Smooth muscle cell (in vitro differentiated cells): ENCODE measurements around the gene KRTAP10-1. TPM values are rescaled to one million over a fixed set of nuclear protein-coding genes. Genes with fewer than 3 reads are reported as not detected.
"Not testable (repeated sequence)": the region's sequence is repeated elsewhere in the genome, so short reads cannot be mapped to it uniquely, and the experiment has no call there.

Source experiments
- DNase-seq: peaks from one replicate; lab custom pipeline; 2025; ENCODE audit not compliant: unreplicated experiment; lab: John Stamatoyannopoulos, UW
- H2AFZ ChIP-seq: fragments of 200-600 bp; sonication (generic); 2 replicates; pipeline ENCODE4 v1.6.0; 2016; ENCODE audit warnings: antibody characterized with exemption, low read depth, mild to moderate bottlenecking
- H3F3A ChIP-seq: fragments of 200-600 bp; sonication (generic); 2 replicates; pipeline ENCODE4 v1.6.0; 2017; ENCODE audit warnings: antibody characterized with exemption, low read depth
- H3K27ac ChIP-seq: fragments of 200-600 bp; sonication (generic); 2 replicates; pipeline ENCODE4 v1.5.1; 2016; ENCODE audit warnings: low read depth, mild to moderate bottlenecking
- H3K27me3 ChIP-seq: fragments of 200-600 bp; sonication (generic); 2 replicates; pipeline ENCODE4 v1.6.1; 2016; ENCODE audit warnings: low read depth, mild to moderate bottlenecking
- H3K36me3 ChIP-seq: fragments of 200-600 bp; sonication (generic); 2 replicates; pipeline ENCODE4 v1.5.1; 2016; ENCODE audit warnings: low read depth
- H3K4me1 ChIP-seq: fragments of 200-600 bp; sonication (generic); 2 replicates; pipeline ENCODE4 v1.5.1; 2016; ENCODE audit warnings: low read depth
- H3K4me2 ChIP-seq: fragments of 200-600 bp; sonication (generic); 2 replicates; pipeline ENCODE4 v1.6.0; 2016; ENCODE audit warnings: mild to moderate bottlenecking
- H3K4me3 ChIP-seq: fragments of 200-600 bp; sonication (generic); 2 replicates; pipeline ENCODE4 v1.5.1; 2016; ENCODE audit warnings: mild to moderate bottlenecking
- H3K79me2 ChIP-seq: fragments of 200-600 bp; sonication (generic); 2 replicates; pipeline ENCODE4 v1.6.0; 2016; ENCODE audit warnings: low read depth, mild to moderate bottlenecking
- H3K9ac ChIP-seq: fragments of 200-600 bp; sonication (generic); 2 replicates; pipeline ENCODE4 v1.6.0; 2016; ENCODE audit warnings: low read depth
- H3K9me3 ChIP-seq: fragments of 200-600 bp; sonication (generic); replicated peaks from 2 replicates; pipeline ENCODE4 v1.5.1; 2016; ENCODE audit warnings: low read depth
- H4K20me1 ChIP-seq: fragments of 200-600 bp; sonication (generic); 2 replicates; pipeline ENCODE4 v1.6.0; 2016; ENCODE audit warnings: low read depth
- CTCF ChIP-seq: fragments of 200-600 bp; sonication (generic); IDR thresholded peaks from 2 replicates; pipeline ENCODE4 v1.5.1; 2017; ENCODE audit warnings: borderline replicate concordance, mild to moderate bottlenecking, antibody characterized with exemption; ENCODE audit not compliant: insufficient read depth, poor library complexity, severe bottlenecking
- WGBS: methylation state at CpG from one replicate; pipeline ENCODE4 v1.1.7; 2016; ENCODE audit warnings: low lambda C conversion rate; 5-methylcytosine and 5-hydroxymethylcytosine counted together
- polyA plus RNA-seq: library from polyadenylated mRNA; unstranded; fragments of >200 nt; fragmentation: Nextera tagmentation; extraction: Ambion mirVana; gene quantifications from 2 replicates; pipeline ENCODE4 v1.2.1, GENCODE V29; 2016
- total RNA-seq: library from RNA; depleted of rRNA; stranded (reverse); fragments of >200 nt; gene quantifications from 2 replicates; pipeline ENCODE4 v1.2.3, GENCODE V29; 2014

Gene KRTAP10-1
- total and polyA plus RNA-seq, 2 experiments from 2014 or later, result not detected

GRCh38 chr21:44503901-44504399, 36.0 kb downstream of the KRTAP10-1 start:
- no peak for TF ChIP-seq CTCF
- H3K4me1 ChIP-seq, result no peaks in the 10 kb centered on the region
- 91% methylated on average over 20 of the region's 20 CpGs for WGBS
- no peaks in the 10 kb centered on the region for H3K9me3 ChIP-seq
- no peak for DNase-seq
- no peaks in the 10 kb centered on the region for H3K27me3 ChIP-seq
- H3F3A ChIP-seq, result no peaks in the 10 kb centered on the region
- H2AFZ ChIP-seq, result no peak overlapping the region
- no peak overlapping the region for H3K9ac ChIP-seq
- no peaks in the 10 kb centered on the region for H3K36me3 ChIP-seq
- H3K4me2 ChIP-seq, result no peak overlapping the region
- H3K27ac ChIP-seq, result no peak overlapping the region
- H3K79me2 ChIP-seq, result no peaks in the 10 kb centered on the region
- peaks cover 14% of the 10 kb centered on the region for H4K20me1 ChIP-seq
- H3K4me3 ChIP-seq, result no peak overlapping the region

- not testable (repeated sequence) for H3K4me2 ChIP-seq, H3K27me3 ChIP-seq, H3K9ac ChIP-seq, H2AFZ ChIP-seq, H3K4me1 ChIP-seq, H3K27ac ChIP-seq, H3K4me3 ChIP-seq, H3K79me2 ChIP-seq, DNase-seq, H3F3A ChIP-seq, H3K9me3 ChIP-seq, H3K36me3 ChIP-seq
- 96% methylated on average over 40 of the region's 44 CpGs for WGBS
- peaks cover 14% of the 10 kb centered on the region for H4K20me1 ChIP-seq
Measured at GRCh38 chr21:44503006-44503889, 36.7 kb downstream of the KRTAP10-1 start.

- no peaks in the 10 kb centered on the region for H3K36me3 ChIP-seq
- no peak overlapping the region for H2AFZ ChIP-seq
- no peaks in the 10 kb centered on the region for H3K27me3 ChIP-seq
- H3F3A ChIP-seq, result no peaks in the 10 kb centered on the region
- peaks cover 14% of the 10 kb centered on the region for H4K20me1 ChIP-seq
- H3K27ac ChIP-seq, result no peak overlapping the region
- H3K4me2 ChIP-seq, result no peak overlapping the region
- H3K4me3 ChIP-seq, result no peak overlapping the region
- H3K79me2 ChIP-seq, result no peaks in the 10 kb centered on the region
- H3K4me1 ChIP-seq, result no peaks in the 10 kb centered on the region
- WGBS, result 95% methylated on average over 26 of the region's 27 CpGs
- TF ChIP-seq CTCF, result no peak
- no peak overlapping the region for H3K9ac ChIP-seq
- no peaks in the 10 kb centered on the region for H3K9me3 ChIP-seq
- DNase-seq, result no peak
Measured at GRCh38 chr21:44502171-44502958, 37.6 kb downstream of the KRTAP10-1 start.

- no peak overlapping the region for H2AFZ ChIP-seq
- peaks cover 14% of the 10 kb centered on the region for H4K20me1 ChIP-seq
- no peak overlapping the region for H3K4me2 ChIP-seq
- H3K36me3 ChIP-seq, result no peaks in the 10 kb centered on the region
- no peak overlapping the region for H3K9ac ChIP-seq
- no peak for TF ChIP-seq CTCF
- 94% methylated on average over 19 of the region's 19 CpGs for WGBS
- H3K4me3 ChIP-seq, result no peak overlapping the region
- H3K9me3 ChIP-seq, result no peaks in the 10 kb centered on the region
- DNase-seq, result no peak
- H3K27ac ChIP-seq, result no peak overlapping the region
- no peaks in the 10 kb centered on the region for H3F3A ChIP-seq
- H3K27me3 ChIP-seq, result no peaks in the 10 kb centered on the region
- peaks cover 7% of the 10 kb centered on the region for H3K4me1 ChIP-seq
- H3K79me2 ChIP-seq, result no peaks in the 10 kb centered on the region
Measured at GRCh38 chr21:44500111-44500510, 39.9 kb downstream of the KRTAP10-1 start.
